NCI-H146 (cell line): ENCODE results near the gene MKX.

ENCODE experiments used
- DNase-seq: peaks from one replicate; lab custom pipeline; 2025; lab: John Stamatoyannopoulos, UW

Gene MKX

GRCh38 chr10:27745732-27746396 is at the start of gene MKX:
Gene MKX, minus strand, starts transcription at chr10:27745819. Its CDS starts 2,404 bp downstream, at chr10:27743415.
- DNase-seq = no peak

- no peak for DNase-seq
These were observed 48.5 kb upstream of the MKX start for GRCh38 chr10:27794157-27794556.

- DNase-seq = no peak
These were observed 46.6 kb upstream of the MKX start for GRCh38 chr10:27792216-27792615.

- no peak for DNase-seq
These were observed 38.7 kb upstream of the MKX start for GRCh38 chr10:27784272-27784671.

GRCh38 chr10:27783660-27784059 is 38.0 kb upstream of the MKX start:
- DNase-seq = no peak

- DNase-seq = no peak
These were observed 33.9 kb upstream of the MKX start for GRCh38 chr10:27779462-27780015.

GRCh38 chr10:27774831-27775230 is 29.2 kb upstream of the MKX start:
- no peak for DNase-seq

GRCh38 chr10:27771231-27771630 is 25.6 kb upstream of the MKX start:
- no peak for DNase-seq

GRCh38 chr10:27770181-27770580 is 24.6 kb upstream of the MKX start:
- DNase-seq = no peak

- DNase-seq = no peak
These were observed 15.2 kb upstream of the MKX start for GRCh38 chr10:27760867-27761266.

GRCh38 chr10:27759483-27760272 is 14.1 kb upstream of the MKX start:
- DNase-seq = no peak

GRCh38 chr10:27752673-27753237 is 7.1 kb upstream of the MKX start:
- no peak for DNase-seq

GRCh38 chr10:27748601-27749000 is 3.0 kb upstream of the MKX start:
- DNase-seq = no peak

GRCh38 chr10:27747096-27747451 is 1.5 kb upstream of the MKX start:
- DNase-seq = no peak

- no peak for DNase-seq
These were observed 927 bp upstream of the MKX start for GRCh38 chr10:27746397-27747095.

- DNase-seq = no peak
These were observed 552 bp downstream of the MKX start for GRCh38 chr10:27744802-27745731.

- no peak for DNase-seq
These were observed 1.5 kb downstream of the MKX start for GRCh38 chr10:27743877-27744801.

GRCh38 chr10:27743012-27743876 is 2.4 kb downstream of the MKX start:
- no peak for DNase-seq
